Fibroblast of upper back skin (primary cell): ENCODE measurements around the gene PPM1F.
"Not testable (repeated sequence)": the region's sequence is repeated elsewhere in the genome, so short reads cannot be mapped to it uniquely, and the experiment has no call there.

ENCODE experiments used
- DNase-seq: peaks from one replicate; pipeline ENCODE4 v3.0.0-alpha.2; 2013

The PPM1F gene

DNA sequence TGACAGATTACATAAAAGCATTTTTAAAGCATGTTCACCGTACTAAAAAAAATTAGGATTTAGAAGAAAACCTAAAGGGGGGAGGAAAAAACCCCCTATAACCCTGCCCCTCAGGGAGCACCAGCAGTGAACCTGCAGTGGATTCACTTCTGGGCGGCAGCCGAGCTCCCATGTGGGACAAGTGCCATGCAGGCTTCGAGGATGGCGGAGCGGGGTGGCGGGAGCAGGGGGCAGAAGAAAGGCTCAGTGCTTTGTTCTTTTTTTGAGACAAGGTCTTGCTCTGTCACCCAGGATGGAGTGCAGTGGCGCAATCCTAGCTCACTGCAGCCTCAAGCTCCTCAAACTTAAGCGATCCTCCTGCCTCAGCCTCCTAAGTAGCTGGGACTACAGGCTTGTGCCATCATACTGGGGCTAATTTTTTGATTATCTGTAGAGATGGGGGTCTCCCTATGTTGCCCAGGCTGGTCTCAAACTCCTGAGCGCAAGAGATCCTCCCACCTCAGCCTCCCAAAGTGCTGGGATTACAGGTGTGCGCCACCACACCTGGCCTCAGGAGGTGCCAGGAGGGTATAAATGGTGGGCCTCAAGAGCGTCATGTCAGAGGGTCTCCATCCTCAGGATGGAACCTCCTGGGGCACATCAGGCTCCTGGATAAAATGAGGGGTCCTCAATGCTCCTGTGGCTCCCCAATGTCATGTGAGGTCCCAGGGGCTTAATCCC lies 34.0 kb downstream of the PPM1F start:
- DNase-seq: no peak

- no peak for DNase-seq
These were observed 34.7 kb downstream of the PPM1F start for GRCh38 chr22:21917959-21918261.

GRCh38 chr22:21917181-21917958 lies 35.3 kb downstream of the PPM1F start:
- peak; percentile 23 for DNase-seq

DNA sequence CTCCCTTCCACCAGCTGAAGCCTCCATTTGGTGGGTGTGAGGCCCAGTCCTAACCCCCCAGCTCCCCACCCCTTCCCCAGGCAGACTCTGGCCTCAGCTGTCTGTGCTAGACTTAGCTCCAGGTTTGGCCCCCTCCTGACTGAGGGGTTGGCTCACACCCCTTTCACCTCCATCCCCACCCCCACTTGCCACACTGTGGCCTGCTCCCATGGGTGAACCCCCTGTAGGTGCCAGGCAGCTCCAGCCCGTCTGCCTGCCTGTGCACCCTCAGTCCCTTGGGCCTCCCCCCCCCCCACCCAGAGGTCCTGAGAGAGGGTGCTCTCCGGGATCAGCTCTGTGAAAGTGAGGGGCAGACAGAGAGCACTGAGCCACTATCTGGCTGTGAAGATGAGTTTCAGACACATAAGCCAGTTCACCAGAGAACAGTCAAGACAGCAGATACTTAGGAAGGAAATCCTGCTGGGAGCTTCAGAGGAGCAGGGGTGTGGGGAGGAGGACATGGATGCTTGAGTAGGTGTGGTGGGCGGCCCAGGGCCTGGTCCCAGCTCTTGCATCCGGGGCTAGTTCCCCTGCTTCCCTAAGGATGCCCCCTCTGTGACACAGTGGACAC lies 36.2 kb downstream of the PPM1F start:
- no peak for DNase-seq

- DNase-seq: no peak
These were observed 36.9 kb downstream of the PPM1F start for GRCh38 chr22:21915624-21916308.

- not testable (repeated sequence) for DNase-seq
These were observed 38.5 kb downstream of the PPM1F start for GRCh38 chr22:21914033-21914642.

DNA sequence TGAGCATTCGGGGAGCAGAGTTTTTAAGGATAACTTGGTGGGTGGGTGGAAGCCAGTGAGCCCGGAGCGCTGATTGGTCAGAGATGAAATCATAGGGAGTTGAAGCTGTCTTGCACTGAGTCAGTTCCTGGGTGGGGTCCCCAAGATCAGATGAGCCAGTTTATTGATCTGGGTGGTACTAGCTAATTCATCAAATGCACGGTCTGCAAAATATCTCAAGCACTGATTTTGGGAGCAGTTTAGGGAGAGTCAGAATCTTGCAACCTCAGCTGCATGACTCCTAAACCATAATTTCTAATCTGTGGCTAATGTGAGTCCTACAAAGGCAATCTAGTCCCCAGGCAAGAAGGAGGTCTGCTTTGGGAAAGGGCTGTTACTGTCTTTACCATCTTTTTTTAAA lies 42.3 kb downstream of the PPM1F start:
- DNase-seq: not testable (repeated sequence)

DNA sequence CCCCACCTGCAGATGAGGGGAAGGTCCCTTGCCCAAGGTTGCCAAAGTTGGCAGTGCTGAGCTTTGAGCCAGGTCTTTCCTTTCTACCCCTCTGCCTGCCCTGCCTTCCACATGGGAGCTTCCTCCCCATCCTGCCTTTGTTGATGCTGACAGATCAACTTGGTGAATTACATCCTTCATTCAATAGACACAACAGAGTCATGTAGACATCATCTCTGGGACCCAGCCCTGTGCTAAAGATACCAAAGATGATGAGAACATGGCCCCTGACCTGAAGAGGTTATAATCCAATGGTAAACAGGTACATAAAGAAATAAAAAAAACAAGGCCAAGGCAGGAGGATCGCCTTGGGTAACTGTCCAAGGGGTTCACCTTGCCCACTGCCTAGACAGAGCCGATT lies 42.8 kb downstream of the PPM1F start:
- DNase-seq: no peak

- DNase-seq: no peak
These were observed 44.8 kb downstream of the PPM1F start for GRCh38 chr22:21907638-21908522.

DNA sequence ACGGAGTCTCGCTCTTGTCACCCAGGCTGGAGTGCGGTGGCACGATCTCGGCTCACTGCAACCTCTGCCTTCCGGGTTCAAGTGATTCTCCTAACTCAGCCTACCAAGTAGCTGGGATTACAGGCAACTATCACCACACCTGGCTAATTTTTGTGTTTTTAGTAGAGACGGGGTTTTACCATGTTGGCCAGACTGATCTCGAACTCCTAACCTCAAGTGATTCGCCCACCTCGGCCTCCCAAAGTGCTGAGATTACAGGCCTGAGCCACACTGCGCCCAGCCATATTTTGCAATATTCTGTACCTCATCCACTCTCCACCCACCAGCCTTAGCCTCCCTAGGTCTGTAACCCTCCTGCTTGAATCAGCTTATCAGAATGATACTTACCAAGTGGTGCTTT lies 47.4 kb downstream of the PPM1F start:
- DNase-seq: not testable (repeated sequence)

- no peak for DNase-seq
These were observed 48.3 kb downstream of the PPM1F start for GRCh38 chr22:21904250-21904789.

- DNase-seq: no peak
These were observed 49.4 kb downstream of the PPM1F start for GRCh38 chr22:21903283-21903682.

DNA sequence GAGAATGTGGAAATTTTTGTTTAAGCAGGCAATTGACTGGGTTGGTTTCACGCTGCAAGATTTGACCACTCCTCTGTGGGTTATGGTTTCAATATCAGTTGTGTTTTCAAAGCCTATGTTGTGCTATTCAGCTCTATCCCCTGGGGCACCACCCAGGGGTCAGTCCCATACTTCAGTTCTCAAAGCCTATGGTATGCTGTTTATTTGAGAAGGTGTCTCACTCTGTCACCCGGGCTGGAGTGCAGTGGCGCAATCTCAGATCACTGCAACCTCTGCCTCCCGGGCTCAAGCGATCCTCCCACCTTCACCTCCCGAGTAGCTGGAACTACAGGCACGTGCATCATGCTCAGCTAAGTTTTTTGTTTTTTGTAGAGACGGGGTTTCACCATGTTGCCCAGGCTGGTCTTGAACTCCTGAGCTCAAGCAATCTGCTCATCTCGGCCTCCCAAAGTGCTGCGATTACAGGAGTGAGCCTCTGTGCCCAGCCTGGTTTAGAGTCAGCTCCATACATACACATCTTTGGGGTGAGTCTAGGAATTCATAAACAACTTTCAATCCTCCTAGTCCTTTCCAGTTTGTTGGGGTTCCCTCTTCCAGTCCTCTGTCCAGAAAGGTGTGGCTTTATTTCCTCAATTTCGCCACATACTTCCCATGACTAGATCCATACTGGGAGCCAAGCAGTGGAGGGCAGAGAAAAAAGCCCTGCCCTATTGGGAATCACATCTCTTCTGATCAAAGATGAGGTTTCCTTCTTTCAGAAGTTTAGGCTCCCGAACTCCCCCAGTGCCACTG lies 50.2 kb downstream of the PPM1F start:
- no peak for DNase-seq

- DNase-seq: no peak
These were observed 54.2 kb downstream of the PPM1F start for GRCh38 chr22:21898354-21898896.

GRCh38 chr22:21896951-21897513 lies 55.6 kb downstream of the PPM1F start:
- DNase-seq: no peak

- DNase-seq: not testable (repeated sequence)
These were observed 56.4 kb downstream of the PPM1F start for GRCh38 chr22:21896275-21896674.

- no peak for DNase-seq
These were observed 57.8 kb downstream of the PPM1F start for GRCh38 chr22:21894799-21895198.

DNA sequence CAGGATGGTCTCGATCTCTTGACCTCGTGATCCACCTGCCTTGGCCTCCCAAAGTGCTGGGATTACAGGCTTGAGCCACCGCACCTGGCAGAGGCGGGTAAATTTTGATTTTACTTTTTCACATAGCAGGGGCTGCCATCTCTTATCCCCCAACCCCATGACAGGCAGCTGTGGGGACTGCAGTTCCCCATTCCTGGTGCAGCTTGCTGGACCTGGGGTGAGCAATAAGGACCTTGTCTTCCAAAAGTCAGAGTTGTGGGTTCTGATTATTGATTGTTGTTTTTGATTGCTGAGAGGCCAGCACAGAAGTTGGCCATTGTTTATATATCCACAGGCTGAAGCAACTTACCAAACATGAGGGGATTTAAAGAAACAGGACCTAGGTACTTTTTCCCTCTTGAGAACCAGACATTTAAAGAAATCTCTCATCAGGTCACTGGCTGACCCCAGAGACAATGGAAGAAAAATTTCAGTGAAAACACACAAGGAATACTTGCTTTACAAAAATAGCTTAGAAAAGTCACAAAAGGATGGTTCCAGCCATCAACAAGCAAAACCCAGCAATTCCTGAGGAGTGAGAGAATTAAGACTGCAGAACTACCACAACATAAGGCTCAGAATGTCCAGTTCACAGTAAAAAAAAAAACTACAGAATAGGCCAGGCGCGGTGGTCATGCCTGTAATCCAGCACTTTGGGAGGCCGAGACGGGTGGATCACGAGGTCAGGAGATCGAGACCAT lies 63.2 kb downstream of the PPM1F start:
- DNase-seq: no peak

GRCh38 chr22:21887841-21888240 lies 64.8 kb downstream of the PPM1F start:
- DNase-seq: no peak
